ENCODE data around the gene FBXO45.

DNA sequence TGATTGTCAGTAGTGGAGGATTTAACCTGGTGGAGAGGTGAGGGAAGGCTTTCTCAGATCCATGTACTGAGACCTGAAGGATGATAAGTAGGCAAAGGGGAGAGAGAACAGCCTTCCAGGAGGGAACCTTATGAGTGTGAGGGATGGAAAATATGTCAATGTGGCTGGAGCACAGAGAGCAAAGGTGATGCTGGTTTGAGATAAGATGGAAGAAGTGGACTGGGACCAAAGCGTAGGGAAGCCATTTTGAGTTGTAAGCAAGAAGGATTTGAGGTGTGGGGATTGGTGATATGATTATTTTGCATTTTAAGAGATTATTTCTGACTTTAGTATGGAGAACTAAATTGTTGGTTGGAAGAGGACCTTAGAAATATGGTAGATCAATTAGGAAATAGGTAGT lies 3.9 kb downstream of the FBXO45 start:
- TF ChIP-seq POLR2A (IDR thresholded peaks at IDR 0.05; ENCODE audit: borderline replicate concordance, extremely low read depth, insufficient read depth, insufficient read length) (no peak), EGR1 (IDR thresholded peaks at IDR 0.05; ENCODE audit: low read depth) (no peak), EZH2phosphoT487 (IDR thresholded peaks at IDR 0.05; ENCODE audit: borderline replicate concordance) (no peak), MAX (IDR thresholded peaks at IDR 0.05) (no peak)

Measured in HCT116 (cell line).